GM21526 (cell line): ENCODE measurements around the gene HNRNPAB.

Source experiments
- ATAC-seq: cut with Tn5 transposase; IDR thresholded peaks from one replicate; pipeline ENCODE4 v1.9.1; 2021; ENCODE audit warnings: moderate library complexity; ENCODE audit not compliant: unreplicated experiment, low FRiP score

HNRNPAB gene

DNA sequence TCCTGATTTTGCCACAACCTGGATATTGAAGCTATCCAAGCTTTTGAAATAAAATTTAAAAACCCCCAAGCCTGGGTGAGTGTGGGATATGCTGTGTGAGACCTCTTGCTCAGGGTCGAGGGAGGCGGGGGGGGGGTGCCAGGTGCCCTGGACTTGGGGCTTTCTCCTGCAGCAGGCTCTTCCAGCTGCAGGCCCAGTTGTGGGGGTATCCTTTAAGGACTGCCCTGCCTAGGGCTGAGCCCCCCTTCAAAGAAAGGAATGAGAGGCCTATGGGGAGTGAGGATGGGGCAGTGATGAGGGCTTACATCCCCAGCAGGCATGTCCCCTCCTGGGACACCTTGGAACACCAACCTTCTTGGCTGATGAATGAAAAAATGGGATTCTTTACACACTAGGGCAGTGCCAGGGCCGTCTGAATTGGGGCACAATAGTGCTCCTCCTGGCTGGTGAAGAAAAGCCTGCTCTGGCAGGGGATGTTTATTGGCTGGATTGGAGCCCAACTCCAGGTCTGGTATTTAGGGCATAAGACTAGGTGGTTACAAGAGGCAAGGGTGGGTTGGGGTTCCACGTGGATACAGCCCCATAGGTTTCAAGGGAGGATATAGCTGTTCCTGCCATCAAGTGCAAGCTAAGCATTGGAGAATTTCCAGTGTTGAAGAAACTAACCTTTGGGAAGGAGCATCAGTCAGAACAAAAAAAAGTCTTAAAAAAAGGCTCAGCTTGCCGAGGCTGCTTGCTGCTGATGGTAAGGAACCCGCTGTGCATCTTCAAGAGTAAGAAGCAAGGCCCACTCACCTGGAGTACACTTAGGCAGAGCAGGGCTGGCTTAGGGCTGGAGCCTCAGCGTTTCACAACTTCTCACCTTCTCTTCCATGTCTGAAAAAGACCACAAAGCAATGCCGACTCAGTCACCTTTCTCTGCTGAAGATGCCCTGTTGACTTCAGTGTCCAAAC lies 7.0 kb downstream of the HNRNPAB start:
- no peak for ATAC-seq

DNA sequence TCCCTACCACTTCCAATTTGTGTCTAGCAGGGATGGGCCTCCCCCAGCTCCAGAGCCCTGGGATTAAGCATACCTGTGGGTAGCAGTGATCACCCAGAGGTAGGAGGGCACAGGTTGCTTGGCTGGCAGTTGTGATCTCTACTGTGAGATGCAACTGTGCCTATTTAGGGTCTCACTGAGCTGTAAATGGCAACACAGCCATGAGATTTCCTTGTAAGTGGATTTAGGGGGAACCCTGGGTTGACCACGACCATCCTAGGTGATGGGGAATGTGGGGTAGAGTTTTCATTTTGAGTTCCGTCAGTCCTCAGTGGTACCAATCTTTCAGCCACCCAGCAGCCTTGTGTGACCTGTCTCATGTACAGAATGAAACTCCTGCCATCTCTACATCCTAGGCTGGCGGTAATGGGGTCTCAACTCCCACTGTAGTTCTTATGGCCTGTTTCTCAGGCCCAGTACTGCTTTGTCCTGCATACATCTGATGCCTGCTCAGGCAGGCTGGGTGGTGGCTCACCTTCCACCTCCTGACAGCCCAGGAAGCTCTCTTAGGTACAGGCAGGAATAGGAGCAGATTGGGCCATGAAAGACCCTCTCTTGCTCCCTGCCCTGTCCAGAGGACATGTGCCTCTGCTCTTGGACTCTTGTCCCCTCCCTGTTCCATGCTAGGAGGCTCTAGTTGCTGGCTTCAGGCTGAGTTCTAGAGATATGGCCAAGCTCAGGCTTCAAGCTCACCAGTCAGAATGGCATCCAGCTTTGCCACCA lies 8.1 kb downstream of the HNRNPAB start:
- no peak for ATAC-seq

DNA sequence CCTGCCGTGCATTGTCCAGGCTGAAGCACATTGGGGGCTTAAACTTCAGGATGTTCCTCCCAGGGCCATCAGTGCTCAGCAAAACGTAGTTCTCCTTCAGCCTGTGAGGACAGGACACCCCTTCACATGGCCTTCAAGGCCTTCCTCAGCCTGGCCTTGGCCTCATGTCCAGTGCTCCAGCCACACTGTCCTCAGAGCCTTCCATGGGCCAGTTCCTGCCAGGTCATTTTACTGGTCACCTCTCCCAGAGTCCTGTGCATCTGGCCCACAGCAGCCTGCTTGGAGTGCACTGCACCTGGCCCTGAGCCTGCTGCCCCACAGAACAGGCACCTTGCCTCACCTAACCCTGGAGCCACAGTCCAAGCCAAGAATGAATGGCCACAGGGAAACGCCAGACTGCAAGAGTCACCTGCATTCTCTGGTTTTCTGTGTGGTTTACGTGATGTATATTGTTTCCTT lies 8.7 kb downstream of the HNRNPAB start:
- ATAC-seq, result no peak

DNA sequence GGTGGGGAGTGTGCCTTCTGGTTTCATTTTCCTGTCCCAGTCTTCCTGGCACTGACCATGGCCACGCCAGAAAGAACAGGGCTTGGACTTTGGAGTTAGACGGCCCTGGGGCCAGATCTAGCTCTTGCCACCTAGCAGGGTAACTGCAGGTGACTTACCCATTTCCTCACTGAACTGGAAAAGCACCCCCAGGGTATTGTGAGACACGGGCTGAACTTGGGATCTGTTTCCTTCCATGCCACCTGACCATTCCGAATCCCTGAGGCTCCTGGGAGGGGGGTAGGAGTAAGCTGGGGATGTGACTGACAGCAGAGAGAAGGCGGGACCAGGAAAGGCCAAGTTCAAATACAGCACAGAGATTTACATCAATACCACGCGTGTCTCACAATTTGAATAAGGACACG lies 9.4 kb downstream of the HNRNPAB start:
- no peak for ATAC-seq

DNA sequence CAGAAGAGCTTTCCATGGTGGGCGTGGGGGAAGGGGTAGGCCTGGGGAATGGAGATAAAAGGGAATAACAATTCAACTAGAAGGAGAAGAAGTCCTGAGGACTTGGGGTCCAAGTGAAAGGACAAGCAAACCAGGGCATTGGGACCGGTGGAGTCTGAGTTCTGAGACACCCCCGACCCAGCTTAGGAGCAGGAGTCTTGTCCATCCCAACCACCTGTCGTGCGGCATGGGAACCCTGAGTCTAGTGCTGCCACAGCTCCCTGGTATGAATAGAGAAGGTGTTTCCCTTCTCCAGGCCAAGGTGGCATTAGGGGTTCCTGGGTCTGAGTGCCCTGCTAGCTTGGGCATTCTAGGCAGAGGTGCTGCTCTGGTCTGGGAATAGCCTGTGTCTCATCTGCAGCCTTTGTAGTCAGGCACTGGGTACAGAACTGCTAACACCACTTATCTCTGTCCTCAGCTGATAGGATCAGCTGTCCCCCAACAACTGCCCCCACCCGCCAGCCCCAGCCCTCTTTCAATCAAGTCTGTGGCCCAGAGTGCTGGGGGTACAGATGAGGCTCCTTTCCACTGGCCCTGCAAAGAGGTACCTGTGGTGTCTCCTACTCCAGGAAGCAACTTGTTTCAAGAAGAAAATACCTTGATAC lies 9.9 kb downstream of the HNRNPAB start:
- no peak for ATAC-seq

DNA sequence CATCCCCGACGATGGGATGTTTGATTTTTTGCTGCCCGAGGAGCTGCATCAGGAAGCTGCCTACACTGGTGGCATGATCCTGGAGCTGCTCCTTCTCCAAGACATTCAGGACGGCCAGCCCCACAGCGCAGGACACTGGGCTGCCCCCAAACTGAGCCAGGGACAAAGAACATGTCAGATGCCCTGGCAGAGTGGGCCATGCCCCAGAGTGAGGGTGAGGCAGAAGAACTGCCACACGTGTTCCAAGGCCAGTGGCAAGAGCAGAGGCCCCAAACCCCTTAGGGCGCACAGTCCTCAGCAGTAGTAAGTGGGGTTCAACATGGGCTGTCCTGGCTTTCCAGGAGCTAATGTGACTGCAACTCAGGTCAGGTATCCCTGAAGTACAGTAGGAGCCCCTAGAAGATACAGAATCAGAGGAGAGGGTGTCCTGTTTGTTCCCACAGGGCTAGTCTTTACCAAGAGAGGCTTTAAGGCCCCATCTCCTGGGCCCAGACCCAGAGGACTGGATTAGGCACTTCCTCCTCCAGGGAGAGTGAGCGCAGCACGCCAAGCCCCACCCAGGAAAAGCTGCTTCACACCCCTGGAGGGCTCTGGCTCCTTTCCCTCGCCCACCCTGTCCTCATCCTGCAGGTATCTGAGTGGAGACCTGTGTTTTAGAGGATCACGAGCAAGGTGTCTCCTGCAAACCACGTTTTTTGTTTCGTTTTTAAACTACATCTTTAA lies 11.1 kb downstream of the HNRNPAB start:
- no peak for ATAC-seq

DNA sequence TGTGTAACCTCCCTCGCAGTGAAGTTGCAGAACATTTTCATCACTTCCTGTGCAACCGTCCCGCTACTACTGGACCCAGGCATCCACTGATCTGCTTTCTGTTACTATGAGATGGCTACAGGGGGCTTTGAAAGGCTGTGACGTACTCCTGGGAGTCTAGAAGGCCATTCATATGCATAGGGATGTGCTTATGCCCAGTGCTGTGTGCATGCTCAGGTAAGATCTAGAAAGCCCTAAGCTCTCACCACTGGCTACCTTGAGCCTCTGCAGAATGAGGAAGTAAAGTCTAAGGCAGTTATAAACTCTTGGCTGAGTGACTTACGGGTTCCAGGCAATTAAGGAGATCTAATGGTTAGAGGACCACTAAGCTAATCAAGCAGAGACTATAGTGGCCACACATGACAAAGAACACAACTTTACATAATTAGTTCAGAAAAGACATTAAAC lies 11.8 kb downstream of the HNRNPAB start:
- ATAC-seq, result no peak

DNA sequence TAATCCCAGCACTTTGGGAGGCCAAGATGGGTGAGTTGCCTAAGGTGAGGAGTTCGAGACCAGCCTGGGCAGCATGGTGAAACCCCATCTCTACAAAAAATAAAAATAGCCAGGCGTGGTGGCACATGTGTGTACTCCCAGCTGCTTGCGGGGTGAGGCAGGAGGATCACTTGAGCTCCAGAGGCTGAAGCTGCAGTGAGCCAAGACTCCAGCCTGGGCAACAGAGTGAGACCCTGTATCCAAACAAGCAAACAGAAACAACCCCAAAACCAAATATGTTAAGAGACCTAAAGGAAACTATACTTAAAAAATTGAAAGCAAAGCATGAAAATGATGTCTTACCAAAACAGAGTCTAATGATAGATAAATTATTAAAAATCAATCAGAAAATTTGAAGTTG lies 12.4 kb downstream of the HNRNPAB start:
- ATAC-seq, result no peak

DNA sequence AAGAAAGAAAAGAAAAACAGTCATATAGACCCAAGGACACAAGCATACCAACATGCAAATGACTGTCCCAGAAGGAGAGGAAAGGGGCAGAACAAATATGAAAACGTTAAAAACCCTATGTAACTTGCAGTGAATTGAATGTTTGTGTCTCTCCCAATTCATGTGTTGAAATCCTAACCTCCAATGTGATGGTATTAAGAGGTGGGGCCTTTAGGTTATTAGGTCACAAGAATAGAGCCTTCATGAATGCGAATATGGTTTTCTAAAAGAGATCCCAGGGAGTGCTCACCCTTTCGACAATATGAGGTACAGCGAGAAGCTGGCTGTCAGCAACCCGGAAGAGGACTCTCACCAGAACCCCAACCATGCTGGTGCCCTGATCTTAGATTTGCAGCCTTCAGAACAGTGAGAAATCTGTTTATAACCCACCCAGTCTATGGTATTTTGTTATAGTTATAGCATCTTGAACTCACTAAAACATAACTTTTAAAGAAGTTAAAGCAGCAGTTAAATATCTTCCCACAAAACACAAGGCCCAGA lies 14.0 kb downstream of the HNRNPAB start:
- no peak for ATAC-seq

DNA sequence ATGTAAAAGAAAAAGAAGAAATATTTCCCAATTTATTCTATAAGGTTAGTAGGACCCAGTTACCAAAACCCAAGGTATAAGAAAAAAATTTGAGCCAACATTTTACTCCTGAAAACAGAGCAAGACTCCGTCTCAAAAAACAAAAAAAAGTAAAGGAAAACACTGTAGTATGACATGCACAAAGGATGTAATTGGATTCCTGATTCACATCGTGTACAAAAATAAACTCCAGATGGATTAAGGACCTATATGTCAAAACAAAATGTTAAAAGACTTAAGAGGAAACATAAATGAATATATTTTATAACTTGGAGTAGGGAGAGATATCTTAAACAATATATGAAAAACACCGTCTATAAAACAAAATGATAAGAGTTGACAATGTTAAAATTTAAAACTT lies 14.5 kb downstream of the HNRNPAB start:
- ATAC-seq, result no peak

DNA sequence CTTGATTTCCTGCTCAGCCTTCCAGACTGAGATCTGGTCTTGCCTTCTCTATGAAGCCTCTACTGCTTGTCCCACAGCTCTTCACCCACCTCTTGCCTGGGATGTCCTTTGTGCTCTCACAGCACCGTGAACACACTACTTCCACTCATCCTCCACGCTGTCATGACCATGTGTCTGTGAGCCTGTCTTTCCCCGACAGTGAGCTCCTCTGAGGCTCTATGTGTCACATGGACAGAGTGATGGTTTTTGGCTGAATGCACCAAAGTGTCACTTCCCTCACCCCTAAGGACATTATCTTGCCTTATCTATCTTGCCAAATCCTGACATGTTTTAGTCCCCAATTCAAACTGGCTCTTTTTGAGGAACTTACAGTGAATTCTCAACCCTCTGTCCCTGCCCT lies 16.9 kb downstream of the HNRNPAB start:
- no peak for ATAC-seq

DNA sequence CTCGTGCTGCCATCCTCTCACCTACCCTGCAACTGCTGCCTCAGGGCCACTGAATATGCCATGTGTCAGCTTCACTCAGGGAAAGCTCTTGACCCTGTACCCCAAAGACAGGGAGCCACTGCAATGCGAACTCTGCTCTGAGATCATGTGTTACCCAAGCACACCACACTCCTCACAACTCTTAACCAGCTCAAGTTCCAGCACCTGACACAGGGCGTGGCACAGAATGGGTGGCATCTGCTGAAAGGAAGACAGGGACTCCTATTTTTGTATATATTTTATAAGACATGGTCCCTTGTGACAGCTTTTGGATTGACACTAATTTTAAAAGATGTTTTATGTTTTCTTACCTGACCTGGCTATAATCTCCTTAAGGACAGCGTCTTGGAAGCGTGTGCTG lies 17.5 kb downstream of the HNRNPAB start:
- ATAC-seq, result no peak

DNA sequence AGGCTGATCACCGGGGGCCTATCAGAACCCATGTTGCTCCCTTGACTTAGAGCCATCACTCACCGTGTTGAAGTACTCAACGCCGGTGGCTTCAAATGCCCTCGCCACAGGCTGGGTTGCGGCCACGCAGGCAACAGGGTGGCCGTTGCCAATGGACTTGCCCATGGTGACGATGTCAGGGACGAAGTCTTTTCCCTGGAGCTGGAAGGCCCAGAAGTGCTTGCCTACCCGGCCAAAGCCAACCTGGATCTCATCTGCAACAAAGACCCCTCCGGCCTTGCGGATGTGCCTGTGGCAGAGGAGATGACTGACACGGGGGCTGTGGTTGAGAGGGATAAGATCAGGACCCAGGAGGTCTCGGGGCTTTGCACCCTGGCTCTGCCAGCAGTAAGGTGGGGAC lies 18.0 kb downstream of the HNRNPAB start:
- no peak for ATAC-seq

DNA sequence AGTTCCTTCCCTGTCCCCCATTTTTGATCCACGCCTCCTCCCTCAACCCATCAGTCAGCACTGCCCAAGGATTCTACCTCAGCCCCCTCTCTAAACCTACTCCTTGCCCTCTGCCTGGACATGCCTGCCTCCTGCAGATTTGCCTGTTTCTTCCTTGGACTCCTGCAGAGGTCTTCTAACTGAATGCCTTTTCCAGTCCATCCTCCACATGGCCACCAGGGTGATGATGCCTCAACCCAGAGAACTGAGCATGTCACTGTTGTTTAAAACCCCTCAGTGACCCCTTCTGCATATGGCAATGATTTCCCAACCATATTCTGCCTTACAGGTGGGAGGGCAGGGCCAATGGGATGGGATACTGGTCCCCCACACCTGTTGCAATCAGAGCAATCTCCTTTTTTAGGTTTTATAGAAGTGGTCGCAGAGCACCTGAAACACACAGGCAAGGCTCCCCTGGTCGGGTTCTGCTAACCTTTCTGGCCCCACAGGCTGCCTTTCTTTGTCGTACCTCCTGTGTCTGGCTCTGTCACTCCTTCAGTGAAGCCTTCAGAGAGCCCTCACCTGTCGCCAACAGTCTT lies 19.0 kb downstream of the HNRNPAB start:
- ATAC-seq, result no peak

DNA sequence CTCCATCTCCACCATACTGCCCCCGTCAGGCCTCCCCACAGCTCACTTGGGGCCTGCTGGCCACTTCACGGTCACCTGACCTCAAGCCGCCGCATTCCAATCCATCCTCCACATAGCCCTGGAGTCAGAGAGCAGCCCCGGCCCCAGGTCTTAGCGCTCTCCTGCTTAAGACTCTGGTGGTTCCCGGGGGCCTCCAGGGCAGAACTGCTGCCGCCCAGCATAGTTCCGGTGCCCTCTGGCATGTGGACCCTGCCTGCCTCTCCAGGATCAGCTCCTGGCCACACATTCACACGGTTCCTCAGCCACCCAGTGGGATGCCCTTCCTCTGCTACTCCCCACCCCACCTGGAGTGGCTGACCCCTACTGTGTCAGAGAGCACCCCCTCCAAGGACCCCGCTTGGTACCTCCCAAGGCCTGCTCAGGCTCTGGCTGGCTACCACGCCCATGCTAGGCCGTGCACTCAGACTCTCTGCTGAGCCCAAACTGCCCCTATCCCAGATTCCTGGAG lies 19.5 kb downstream of the HNRNPAB start:
- ATAC-seq, result no peak

DNA sequence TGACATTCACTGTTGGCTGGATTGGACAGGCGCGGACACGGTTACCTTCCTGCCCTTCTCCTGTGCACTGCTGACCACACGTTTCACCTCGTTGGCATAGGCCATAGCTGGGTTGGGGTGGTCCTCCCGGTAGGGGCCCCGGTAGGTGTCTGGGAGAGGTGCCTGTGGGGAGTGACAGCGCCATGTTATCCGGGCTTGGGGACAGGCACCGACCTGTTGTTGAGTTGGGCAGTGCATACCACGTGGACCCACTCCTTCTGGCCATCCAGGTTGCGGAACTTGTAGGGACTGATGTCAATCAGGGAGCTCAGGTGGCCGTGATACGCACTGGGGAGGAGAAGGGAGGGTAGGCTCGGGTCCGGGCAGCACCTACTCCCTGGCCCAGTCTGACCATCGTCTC lies 20.1 kb downstream of the HNRNPAB start:
- ATAC-seq, result no peak

DNA sequence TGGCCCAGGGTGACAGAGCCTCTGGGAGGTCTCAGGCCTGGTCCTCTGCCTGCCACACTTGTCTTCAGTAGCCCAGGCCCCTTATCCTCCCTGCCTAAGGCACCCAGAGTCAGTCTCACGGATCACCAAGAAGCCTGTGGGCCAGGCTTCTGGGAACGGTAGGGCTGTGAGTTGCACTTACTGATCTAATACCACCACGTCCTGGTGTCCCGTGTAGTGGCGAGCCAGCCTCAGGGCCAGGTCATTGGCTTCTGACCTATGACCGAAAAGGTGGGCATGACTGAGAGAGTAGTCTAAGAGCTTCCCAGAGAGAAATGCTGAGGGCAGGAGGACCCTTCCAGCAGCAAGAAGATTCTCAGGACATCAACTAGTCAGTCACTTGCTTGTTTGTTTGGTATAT lies 20.8 kb downstream of the HNRNPAB start:
- ATAC-seq, result no peak

DNA sequence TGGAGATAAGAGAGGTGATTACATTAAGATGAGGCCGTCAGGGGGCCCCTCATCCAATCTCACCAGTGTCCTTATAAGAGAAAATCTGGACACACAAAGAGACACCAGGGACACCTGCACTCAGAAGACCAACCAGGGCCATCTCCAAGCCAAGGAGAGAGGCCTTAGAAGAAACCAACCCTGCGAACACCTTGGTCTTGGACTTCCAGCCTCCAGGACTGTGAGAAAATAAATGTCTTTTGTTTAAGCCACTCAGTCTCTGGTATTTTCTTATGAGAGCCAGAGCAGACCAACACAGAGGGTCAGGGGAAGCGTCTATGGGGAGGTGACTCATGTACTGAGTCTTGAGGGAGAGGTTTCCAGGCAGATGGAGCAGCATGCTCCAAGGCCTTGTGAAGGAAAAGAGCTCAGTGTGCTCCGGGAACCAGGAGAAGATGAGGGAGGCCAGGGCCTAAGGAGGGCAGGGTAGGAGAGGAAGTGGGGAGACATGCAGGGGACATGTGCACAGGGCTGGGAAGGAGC lies 22.9 kb downstream of the HNRNPAB start:
- ATAC-seq, result no peak

DNA sequence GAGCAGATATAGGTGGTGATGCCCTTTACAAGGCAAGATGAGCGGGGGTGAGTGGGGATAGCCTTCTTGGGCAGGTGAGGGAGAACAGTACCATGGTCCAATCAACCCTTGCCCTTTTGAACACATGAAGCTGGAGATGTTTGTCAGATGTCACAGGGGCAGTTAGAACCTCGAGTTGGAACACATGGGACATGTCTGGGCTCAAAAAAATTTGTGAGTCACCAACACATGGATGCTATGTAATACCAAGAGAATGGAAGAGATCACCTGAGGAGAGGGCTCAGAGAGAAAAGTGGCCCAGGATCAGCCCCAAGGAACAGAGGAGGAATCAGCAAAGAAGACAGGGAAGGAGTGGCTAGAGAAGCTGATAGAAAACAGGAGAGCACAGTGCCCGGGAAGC lies 23.6 kb downstream of the HNRNPAB start:
- ATAC-seq, result no peak
